Measurements from ENCODE around the gene REG3A.

The REG3A gene

DNA sequence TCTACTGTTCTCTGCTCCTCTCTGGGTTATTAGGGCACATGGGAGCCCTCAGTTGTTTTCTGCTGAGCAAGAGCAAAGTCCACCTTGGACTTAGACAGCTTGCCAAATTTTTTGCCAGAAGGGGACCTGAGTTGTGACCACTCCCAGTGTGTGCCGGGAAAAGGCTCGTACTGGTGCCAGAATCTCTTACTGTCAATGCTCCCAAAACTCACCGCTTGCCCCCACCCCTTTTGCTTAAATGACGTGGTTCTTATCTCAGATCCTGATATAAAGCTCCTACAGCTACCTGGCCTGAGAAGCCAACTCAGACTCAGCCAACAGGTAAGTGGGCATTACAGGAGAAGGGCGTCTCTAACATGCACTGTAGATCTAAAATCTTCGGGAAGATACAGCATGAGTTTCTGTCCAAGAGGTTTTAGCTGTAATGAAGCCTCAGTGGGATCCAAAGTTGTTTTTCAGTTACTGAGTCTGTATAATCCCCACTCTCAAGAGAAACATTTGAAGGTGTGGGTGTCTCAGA is 39.3 kb downstream of the REG3A start, which contains the start of gene REG1A:
Gene REG1A (plus strand): TSS at position 295 of the 520 bp plus-strand sequence. CDS start 374 bp downstream, outside the sequence.
- DNase-seq (ENCODE audit: low spot score) (no peak), FAIRE-seq (no peak)

DNA sequence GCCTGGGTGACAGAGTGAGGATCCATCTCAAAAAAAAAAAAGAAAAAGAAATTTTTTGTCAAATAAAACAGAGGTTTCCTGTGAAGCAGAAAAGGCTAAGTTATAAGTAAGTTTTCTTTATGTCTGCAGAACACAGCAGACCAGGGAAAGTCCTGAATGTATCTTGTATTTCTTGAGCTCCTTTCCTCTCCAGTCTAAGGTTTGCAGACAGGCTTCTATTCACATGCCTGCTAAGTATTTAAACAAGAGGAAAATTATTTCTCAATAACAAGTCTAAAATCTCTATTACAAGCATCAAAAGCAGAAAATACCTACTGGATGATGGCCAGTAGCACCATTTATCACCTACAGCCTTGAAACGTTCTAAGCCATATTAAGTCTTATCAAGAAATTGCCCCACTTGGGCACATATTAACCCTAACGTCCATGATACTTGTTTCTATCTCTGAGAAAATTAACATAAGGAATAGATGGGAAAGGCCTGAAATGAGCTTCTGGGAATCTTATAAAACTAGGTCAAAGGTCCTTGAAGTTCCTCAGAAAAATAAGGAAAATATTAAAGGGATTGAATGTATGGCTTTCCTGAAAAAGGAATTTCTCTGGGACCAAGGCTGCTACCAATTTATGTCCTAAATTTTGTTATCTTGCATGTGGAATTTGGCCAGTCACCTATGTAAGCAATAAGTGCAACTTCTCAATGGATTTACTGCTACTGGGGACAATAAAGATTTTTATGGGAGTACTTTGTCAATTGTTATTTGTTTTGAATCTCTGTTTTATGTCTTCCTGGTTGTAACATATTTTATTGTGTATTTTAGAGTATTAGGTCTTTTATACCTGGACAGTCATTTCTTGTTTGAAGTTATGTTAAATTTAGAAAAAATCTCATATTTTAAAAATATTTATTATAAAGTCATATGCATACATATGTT is 42.3 kb downstream of the REG3A start:
- DNase-seq (ENCODE audit: low spot score) = no peak
- FAIRE-seq = no peak

DNA sequence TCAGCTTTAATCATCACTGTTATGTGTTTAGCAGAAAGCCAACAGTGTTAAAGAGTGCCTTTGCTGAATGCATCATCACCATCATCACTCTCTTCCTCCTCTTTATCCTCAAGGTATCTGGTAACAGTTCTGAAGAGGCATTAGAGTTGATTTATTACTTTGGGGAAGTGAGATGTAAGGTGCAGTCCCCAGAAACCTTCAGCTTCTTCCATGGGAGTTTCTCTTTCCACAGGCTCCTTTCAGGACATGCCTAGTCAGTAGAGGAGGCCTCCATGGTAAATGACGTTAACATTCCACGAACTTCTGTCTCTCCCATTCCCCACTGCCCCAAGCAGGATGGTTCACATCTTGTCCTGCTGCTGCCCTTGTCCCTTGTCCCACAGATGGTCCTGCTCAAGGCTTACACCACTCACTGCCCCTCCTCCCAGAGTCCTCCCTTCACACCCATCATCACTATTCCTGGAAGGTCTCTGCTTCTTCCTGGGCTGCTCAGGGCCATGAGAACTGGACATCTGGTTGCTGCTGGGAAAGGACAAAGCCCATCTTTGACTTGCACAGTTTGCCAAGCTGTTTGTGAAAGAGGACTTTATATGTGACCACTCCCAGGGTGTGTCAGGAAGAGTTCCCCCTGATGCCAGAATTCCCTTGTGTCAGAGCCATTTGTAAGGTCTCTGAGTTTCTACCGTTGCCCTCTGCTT is 44.6 kb downstream of the REG3A start:
- DNase-seq (ENCODE audit: low spot score) (no peak), FAIRE-seq (peak; percentile 44)

DNA sequence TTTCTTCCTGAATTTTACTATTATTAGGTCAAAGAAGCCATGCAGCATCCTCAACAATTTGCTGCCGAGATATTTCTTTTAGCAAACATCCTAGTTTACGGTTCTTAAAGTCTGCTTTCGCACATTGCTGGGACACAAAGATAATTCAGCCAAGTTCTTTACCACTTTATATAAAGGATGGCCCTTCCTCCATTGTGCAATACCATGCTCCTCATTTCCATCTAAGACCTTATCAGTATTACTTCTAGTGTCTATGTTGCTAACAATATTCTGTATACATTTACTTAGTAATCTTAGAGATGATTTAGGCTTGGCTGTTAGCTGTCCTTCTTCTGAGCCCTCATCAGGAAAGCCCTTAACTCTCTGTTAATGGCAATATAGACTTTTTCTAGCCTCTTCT is 47.3 kb downstream of the REG3A start:
- DNase-seq (ENCODE audit: low spot score) (no peak), FAIRE-seq (no peak)

Measured in urothelium cell line (cell line).